HCT116 (cell line): ENCODE results near the gene TPD52L2. TPM values are rescaled to one million over a fixed set of nuclear protein-coding genes. Genes with fewer than 3 reads are reported as not detected.

Source experiments
- ATAC-seq: fragments of 200-7000 bp; cut with Tn5 transposase; 2 replicates; pipeline ENCODE4 v1.9.1; 2020; ENCODE audit warnings: mild to moderate bottlenecking, moderate library complexity
- BruUV-seq: library from RNA; stranded (reverse); fragments of 400-500 nt; replicated peaks from 2 replicates; lab custom pipeline; 2021; lab: Mats Ljungman, UMichigan
- CTCF ChIA-PET: fragments of 300-600 bp; sonication (Branson Sonifier 250); formaldehyde crosslinking; loops from one replicate; lab custom pipeline; 2021; ENCODE audit warnings: antibody characterized with exemption; lab: Charles Lee
- POLR2A ChIA-PET: fragments of 300-600, 350-600 bp; sonication (Branson Sonifier 250); formaldehyde crosslinking; loops from one replicate; lab custom pipeline; 2021; ENCODE audit warnings: antibody characterized with exemption; lab: Charles Lee
- RAD21 ChIA-PET, 2 experiments: fragments of 300-600 bp; sonication (Branson Sonifier 250); formaldehyde crosslinking; loops; one replicate each; lab custom pipeline; 2023; ENCODE audit warnings: low total read pairs in 2 of 2; ENCODE audit not compliant: uncharacterized antibody in 2 of 2, unreplicated experiment in 2 of 2, low non-redundant PET in 1 of 2; lab: Charles Lee
- DNase-seq: peaks from one replicate; pipeline ENCODE4 v3.0.0-alpha.2; 2010; ENCODE audit warnings: low read depth, low spot score
- H2AFZ ChIP-seq: fragments of 200-600 bp; shearing (Covaris generic), sonication (generic); 2 replicates; pipeline ENCODE4 v1.6.1; 2017; ENCODE audit warnings: low read depth, mixed run types, mixed read lengths, antibody characterized with exemption, low read length; ENCODE audit not compliant: poor library complexity, severe bottlenecking
- H3K27ac ChIP-seq: 2 replicates; pipeline ENCODE4 v1.5.1; 2012; ENCODE audit warnings: low read depth, low read length
- H3K27me3 ChIP-seq: fragments of 200-600 bp; sonication (generic); 2 replicates; pipeline ENCODE4 v1.6.1; 2016; ENCODE audit warnings: mixed run types, low read length, mixed read lengths; ENCODE audit not compliant: insufficient read depth
- H3K36me3 ChIP-seq, 2 experiments: fragments of 200-500 bp in 1 of 2; fragments of 200-600 bp in 1 of 2; sonication (Bioruptor generic) in 1 of 2; sonication (generic) in 1 of 2; 2 replicates each; pipeline versions ENCODE4 v1.5.1 to v1.6.1; 2014 to 2016; ENCODE audit warnings: low read length in 2 of 2, inconsistent platforms in 1 of 2, mixed read lengths in 1 of 2, mixed run types in 1 of 2; ENCODE audit not compliant: insufficient read depth in 2 of 2, control insufficient read depth in 1 of 2
- H3K4me1 ChIP-seq, 2 experiments: fragments of 200-600 bp in 1 of 2; sonication (generic) in 1 of 2; 2 replicates each; pipeline versions ENCODE4 v1.5.1 to v1.6.1; 2012 to 2017; ENCODE audit warnings: low read length in 2 of 2, inconsistent platforms in 1 of 2, mild to moderate bottlenecking in 1 of 2, mixed read lengths in 1 of 2, mixed run types in 1 of 2, moderate library complexity in 1 of 2; ENCODE audit not compliant: insufficient read depth in 2 of 2, control insufficient read depth in 1 of 2
- H3K4me2 ChIP-seq: fragments of 200-600 bp; sonication (generic); 2 replicates; pipeline ENCODE4 v1.6.1; 2017; ENCODE audit warnings: mixed run types, low read length, mixed read lengths
- H3K4me3 ChIP-seq, 2 experiments: fragments of 200-600 bp in 1 of 2; sonication (generic) in 1 of 2; replicated peaks in 1 of 2; 2 replicates each; pipeline ENCODE4 v1.5.1; 2011 to 2016; ENCODE audit warnings: low read length in 2 of 2, control low read depth in 1 of 2, low read depth in 1 of 2, mild to moderate bottlenecking in 1 of 2, mixed read lengths in 1 of 2, mixed run types in 1 of 2
- H3K79me2 ChIP-seq: fragments of 200-600 bp; sonication (generic); 2 replicates; pipeline ENCODE4 v1.6.1; 2017; ENCODE audit warnings: mild to moderate bottlenecking, mixed run types, low read length, moderate library complexity, mixed read lengths; ENCODE audit not compliant: insufficient read depth
- H3K9ac ChIP-seq: fragments of 200-600 bp; sonication (generic); 2 replicates; pipeline ENCODE4 v1.6.1; 2016; ENCODE audit warnings: low read length, mixed read lengths
- H3K9me2 ChIP-seq: fragments of 200-600 bp; sonication (generic), shearing (Covaris generic); 2 replicates; pipeline ENCODE4 v1.6.1; 2017; ENCODE audit warnings: mixed run types, mild to moderate bottlenecking, moderate library complexity; ENCODE audit not compliant: insufficient read depth
- H3K9me3 ChIP-seq, 2 experiments: fragments of 200-500 bp in 1 of 2; fragments of 200-600 bp in 1 of 2; sonication (Bioruptor generic) in 1 of 2; sonication (generic) in 1 of 2; 2 replicates each; pipeline ENCODE4 v1.6.1; 2014 to 2017; ENCODE audit warnings: low read length in 2 of 2, mixed read lengths in 2 of 2, inconsistent platforms in 1 of 2, low read depth in 1 of 2, mild to moderate bottlenecking in 1 of 2, mixed run types in 1 of 2, moderate library complexity in 1 of 2; ENCODE audit not compliant: control insufficient read depth in 1 of 2, insufficient read depth in 1 of 2
- H4K20me1 ChIP-seq: fragments of 200-600 bp; sonication (generic), shearing (Covaris generic); 2 replicates; pipeline ENCODE4 v1.6.1; 2017; ENCODE audit warnings: mixed run types, mild to moderate bottlenecking, moderate library complexity; ENCODE audit not compliant: insufficient read depth
- ATF3 ChIP-seq: IDR thresholded peaks from 2 replicates; pipeline ENCODE4 v1.6.1; 2012
- CBX3 ChIP-seq: IDR thresholded peaks from 2 replicates; pipeline ENCODE4 v1.6.1; 2012; ENCODE audit warnings: low read depth
- CTCF ChIP-seq, 3 experiments: fragments of 200-600 bp in 1 of 3; sonication (generic) in 1 of 3; IDR thresholded peaks in 2 of 3; conservative IDR thresholded peaks in 1 of 3; 2 replicates each; pipeline ENCODE4 v1.5.1; 2012 to 2017; ENCODE audit warnings: low read depth in 2 of 3, low read length in 2 of 3, antibody characterized with exemption in 1 of 3, borderline replicate concordance in 1 of 3, control low read depth in 1 of 3, mild to moderate bottlenecking in 1 of 3, mixed read lengths in 1 of 3, mixed run types in 1 of 3, moderate library complexity in 1 of 3; ENCODE audit not compliant: insufficient read depth in 1 of 3
- EGR1 ChIP-seq: IDR thresholded peaks from 2 replicates; pipeline ENCODE4 v1.6.1; 2012; ENCODE audit warnings: low read depth
- EZH2 ChIP-seq: fragments of 200-600 bp; sonication (generic); IDR thresholded peaks from 2 replicates; pipeline ENCODE4 v1.6.1; 2017; ENCODE audit warnings: antibody characterized with exemption, mixed run types
- FOSL1 ChIP-seq: IDR thresholded peaks from 2 replicates; pipeline ENCODE4 v1.6.1; 2012; ENCODE audit warnings: low read depth
- JUND ChIP-seq: IDR thresholded peaks from 2 replicates; pipeline ENCODE4 v1.6.1; 2012
- POLR2AphosphoS5 ChIP-seq: IDR thresholded peaks from 2 replicates; pipeline ENCODE4 v1.6.1; 2011; ENCODE audit warnings: mild to moderate bottlenecking, low read depth, low read length, moderate library complexity
- RAD21 ChIP-seq: IDR thresholded peaks from 2 replicates; pipeline ENCODE4 v1.6.1; 2012; ENCODE audit warnings: low read depth, mild to moderate bottlenecking
- SIN3A ChIP-seq: IDR thresholded peaks from 2 replicates; pipeline ENCODE4 v1.6.1; 2012; ENCODE audit warnings: low read depth
- SP1 ChIP-seq: IDR thresholded peaks from 2 replicates; pipeline ENCODE4 v1.6.1; 2012; ENCODE audit warnings: low read depth
- TCF7L2 ChIP-seq: IDR thresholded peaks from 2 replicates; pipeline ENCODE4 v1.7.0; 2011; ENCODE audit warnings: borderline replicate concordance, inconsistent platforms; ENCODE audit not compliant: insufficient read depth, insufficient read length; ENCODE audit errors: extremely low read depth
- YY1 ChIP-seq: IDR thresholded peaks from 2 replicates; pipeline ENCODE4 v1.6.1; 2011; ENCODE audit warnings: low read length, low read depth, moderate library complexity, mild to moderate bottlenecking; ENCODE audit not compliant: insufficient replicate concordance; ENCODE audit errors: extremely low read depth
- intact Hi-C: fragments of 100-400 bp; cut with micrococcal nuclease; formaldehyde crosslinking; loops from 2 replicates; pipeline ENCODE4 v1.10.0; 2022
- total RNA-seq: library from RNA; stranded (reverse); gene quantifications from one replicate; pipeline ENCODE4 v1.2.1, GENCODE V29; 2021; ENCODE audit not compliant: unreplicated experiment
- TF ChIP-seq, protein P1 (sequence below): IDR thresholded peaks from 2 replicates; pipeline ENCODE4 v1.6.1; 2012

TPD52L2 gene
- total RNA-seq, 1 experiment from 2014 or later: 149 TPM

DNA sequence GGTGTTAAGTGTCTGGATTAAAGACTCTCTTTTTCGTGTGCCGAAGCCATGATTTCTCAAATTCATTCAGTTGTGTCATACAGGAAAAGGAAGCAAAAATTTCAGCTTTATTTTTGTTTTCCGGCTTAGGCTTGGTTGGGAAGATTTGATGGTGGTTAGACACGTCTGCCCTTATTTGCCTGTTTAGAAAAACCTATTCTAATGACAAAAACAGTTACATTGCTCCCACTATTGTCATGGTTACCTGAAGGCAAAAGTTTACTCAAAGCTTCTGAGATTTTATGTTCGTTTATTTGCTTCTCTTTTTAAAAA is 30.8 kb downstream of the TPD52L2 start:
- DNase-seq (no peak), ATAC-seq (no peak)
- Histone ChIP-seq H2AFZ (no peak overlapping the region), H3K4me3 (peak overlapping the region; percentile 74 to 86), H3K79me2 (peaks cover 56% of the 10 kb centered on the region), H3K4me1 (peaks cover 11 to 40% of the 10 kb centered on the region in 2 experiments; a peak in 3 of 4 replicates), H4K20me1 (peaks cover 14% of the 10 kb centered on the region; the same call in 1 of the 2 replicates), H3K36me3 (peaks cover 3 to 10% of the 10 kb centered on the region in 2 experiments; a peak in 2 of 4 replicates), H3K27me3 (no peaks in the 10 kb centered on the region), H3K27ac (peak overlapping the region; percentile 35; the same call in 1 of the 2 replicates), H3K9ac (peak overlapping the region; percentile 84), H3K4me2 (peak overlapping the region; percentile 97), H3K9me3 (no peaks in the 10 kb centered on the region), H3K9me2 (no peaks in the 10 kb centered on the region)
- intact Hi-C loops: no loop called here
- RAD21 ChIA-PET: no interaction called here
- CTCF ChIA-PET: no interaction called here
- BruUV-seq: TSS peak; percentile 59
- POLR2A ChIA-PET: no interaction called here
- TF ChIP-seq ATF3 (no peak), POLR2AphosphoS5 (no peak), YY1 (no peak), RAD21 (no peak), EZH2 (no peak), SP1 (no peak), SIN3A (no peak), TCF7L2 (no peak), EGR1 (no peak), JUND (no peak), CTCF (IDR thresholded peaks at IDR 0.05 in 2 of 3, conservative IDR thresholded peaks at IDR 0.05 in 1 of 3; ENCODE audit: borderline replicate concordance in 1 of 3, insufficient read depth in 1 of 3, low read depth in 2 of 3, low read length in 2 of 3) (no peak), CBX3 (no peak), FOSL1 (no peak)
- TF ChIP-seq, protein P1, sequence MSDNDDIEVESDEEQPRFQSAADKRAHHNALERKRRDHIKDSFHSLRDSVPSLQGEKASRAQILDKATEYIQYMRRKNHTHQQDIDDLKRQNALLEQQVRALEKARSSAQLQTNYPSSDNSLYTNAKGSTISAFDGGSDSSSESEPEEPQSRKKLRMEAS: no peak
